Jurkat, Clone E6-1 (cell line): ENCODE measurements around the gene SHROOM3. TPM values are rescaled to one million over a fixed set of nuclear protein-coding genes. Genes with fewer than 3 reads are reported as not detected.
"Not testable (repeated sequence)": the region's sequence is repeated elsewhere in the genome, so short reads cannot be mapped to it uniquely, and the experiment has no call there.

Source experiments
- DNase-seq: peaks from one replicate; pipeline ENCODE4 v3.0.0-alpha.2; 2011; ENCODE audit warnings: low read depth, low spot score
- H3K4me3 ChIP-seq: 2 replicates; pipeline ENCODE4 v1.5.1; 2011; ENCODE audit warnings: mild to moderate bottlenecking, low read length, control low read depth, moderate library complexity
- polyA plus RNA-seq: library from polyadenylated mRNA; unstranded; fragments of >200 nt; gene quantifications from one replicate; pipeline ENCODE4 v1.2.1, GENCODE V29; 2012; ENCODE audit warnings: missing spikeins; ENCODE audit not compliant: insufficient read length, insufficient read depth

Gene SHROOM3
- polyA plus RNA-seq = 1.2 TPM

- DNase-seq = no peak
- no peak within 1 kb of the TSS for H3K4me3 ChIP-seq
These were observed at the start of gene SHROOM3 for GRCh38 chr4:76434901-76435527. Gene SHROOM3, plus strand, starts transcription at chr4:76435229. Its CDS starts 824 bp downstream, at chr4:76436053.

- no peak overlapping the region for H3K4me3 ChIP-seq
- no peak for DNase-seq
These were observed 49.1 kb upstream of the SHROOM3 start for GRCh38 chr4:76385974-76386373.

GRCh38 chr4:76386566-76387305 is 48.3 kb upstream of the SHROOM3 start:
- no peak for DNase-seq
- no peak overlapping the region for H3K4me3 ChIP-seq

- no peak overlapping the region for H3K4me3 ChIP-seq
- no peak for DNase-seq
These were observed 46.7 kb upstream of the SHROOM3 start for GRCh38 chr4:76388160-76388908.

- no peak for DNase-seq
These were observed 33.4 kb upstream of the SHROOM3 start for GRCh38 chr4:76401654-76402053.

GRCh38 chr4:76406081-76406480 is 28.9 kb upstream of the SHROOM3 start:
- DNase-seq = no peak

More at GRCh38 chr4:76401654-76402053, 33.4 kb upstream of the SHROOM3 start:
- no peak overlapping the region for H3K4me3 ChIP-seq

GRCh38 chr4:76407440-76408119 is 27.4 kb upstream of the SHROOM3 start:
- DNase-seq = no peak
- no peak overlapping the region for H3K4me3 ChIP-seq

More at GRCh38 chr4:76406081-76406480, 28.9 kb upstream of the SHROOM3 start:
- no peak overlapping the region for H3K4me3 ChIP-seq

- H3K4me3 ChIP-seq = no peak overlapping the region
- no peak for DNase-seq
These were observed 24.4 kb upstream of the SHROOM3 start for GRCh38 chr4:76410636-76411035.

GRCh38 chr4:76420188-76420761 is 14.8 kb upstream of the SHROOM3 start:
- no peak overlapping the region for H3K4me3 ChIP-seq
- no peak for DNase-seq

- H3K4me3 ChIP-seq = no peak within 1 kb of the TSS
These were observed 14.1 kb upstream of the SHROOM3 start, which contains the start of gene CCDC158 for GRCh38 chr4:76420762-76421581. Gene CCDC158, minus strand, starts transcription at chr4:76421141. Its CDS starts 17,934 bp downstream, at chr4:76403207.

GRCh38 chr4:76423159-76423558 is 11.9 kb upstream of the SHROOM3 start:
- not testable (repeated sequence) for DNase-seq

More at GRCh38 chr4:76420762-76421581, 14.1 kb upstream of the SHROOM3 start, which contains the start of gene CCDC158:
- DNase-seq = no peak

GRCh38 chr4:76426272-76426671 is 8.8 kb upstream of the SHROOM3 start:
- no peak overlapping the region for H3K4me3 ChIP-seq
- DNase-seq = no peak

More at GRCh38 chr4:76423159-76423558, 11.9 kb upstream of the SHROOM3 start:
- not testable (repeated sequence) for H3K4me3 ChIP-seq

- H3K4me3 ChIP-seq = no peak overlapping the region
- DNase-seq = no peak
These were observed 5.4 kb upstream of the SHROOM3 start for GRCh38 chr4:76429636-76430035.

- peak overlapping the region; percentile 13; the same call in 1 of the 2 replicates for H3K4me3 ChIP-seq
- peak; percentile 64 for DNase-seq
These were observed 4.3 kb upstream of the SHROOM3 start for GRCh38 chr4:76430519-76431388.

- no peak overlapping the region for H3K4me3 ChIP-seq
- DNase-seq = no peak
These were observed 695 bp downstream of the SHROOM3 start for GRCh38 chr4:76435528-76436319.

- no peak for DNase-seq
- no peak overlapping the region for H3K4me3 ChIP-seq
These were observed 4.5 kb downstream of the SHROOM3 start for GRCh38 chr4:76439491-76439890.
